WTC11 (cell line): Measurements from ENCODE around the gene SYTL1. TPM values are rescaled to one million over a fixed set of nuclear protein-coding genes. Genes with fewer than 3 reads are reported as not detected.
A peak's percentile ranks its signal among the peaks of the same experiment; 100 is the strongest.
"Not testable (repeated sequence)": the region's sequence is repeated elsewhere in the genome, so short reads cannot be mapped to it uniquely, and the experiment has no call there.

Experiments used
- ATAC-seq: fragments of 200-7000 bp; cut with Tn5 transposase; 2 replicates; pipeline ENCODE4 v1.10.0; 2021; ENCODE audit warnings: mild to moderate bottlenecking, moderate library complexity
- CTCF ChIA-PET: fragments of 300-600 bp; sonication (Branson Sonifier 250); formaldehyde crosslinking; loops from one replicate; lab custom pipeline; 2021; ENCODE audit warnings: antibody characterized with exemption; lab: Charles Lee
- POLR2A ChIA-PET: fragments of 350-600 bp; sonication (Branson Sonifier 250); formaldehyde crosslinking; loops from one replicate; lab custom pipeline; 2021; ENCODE audit warnings: antibody characterized with exemption; lab: Charles Lee
- DNase-seq: peaks from one replicate; pipeline ENCODE4 v3.0.0; 2021; ENCODE audit warnings: low spot score
- H3K27ac Mint-ChIP-seq: 2 replicates; pipeline ENCODE4 v1.8.0; 2021; ENCODE audit warnings: mixed read lengths
- H3K27me3 Mint-ChIP-seq: 2 replicates; pipeline ENCODE4 v1.8.0; 2021; ENCODE audit warnings: low read depth, mild to moderate bottlenecking, moderate library complexity, mixed read lengths
- H3K36me3 Mint-ChIP-seq: 2 replicates; pipeline ENCODE4 v1.8.0; 2021; ENCODE audit warnings: mixed read lengths
- H3K4me1 Mint-ChIP-seq: 2 replicates; pipeline ENCODE4 v1.8.0; 2022; ENCODE audit warnings: mixed read lengths
- H3K4me3 Mint-ChIP-seq: 2 replicates; pipeline ENCODE4 v1.8.0; 2021; ENCODE audit warnings: mild to moderate bottlenecking, moderate library complexity, mixed read lengths
- H3K9me3 Mint-ChIP-seq: 2 replicates; pipeline ENCODE4 v1.8.0; 2021; ENCODE audit warnings: mixed read lengths
- CTCF ChIP-seq: fragments of 200-600 bp; IDR thresholded peaks from 2 replicates; pipeline ENCODE4 v1.8.0; 2022; ENCODE audit warnings: antibody characterized with exemption
- EMX1 ChIP-seq: fragments of 250-450 bp; sonication (Bioruptor Pico); IDR thresholded peaks from 2 replicates; pipeline ENCODE4 v1.8.0; 2021; ENCODE audit warnings: mild to moderate bottlenecking
- ETV6 ChIP-seq: sonication (generic); formaldehyde crosslinking; IDR thresholded peaks from 2 replicates; pipeline ENCODE4 v1.8.1; 2022; ENCODE audit warnings: mild to moderate bottlenecking, missing genetic modification reagents
- FOXP1 ChIP-seq: sonication (generic); formaldehyde crosslinking; IDR thresholded peaks from 2 replicates; pipeline ENCODE4 v1.8.0; 2022; ENCODE audit warnings: missing genetic modification reagents, mild to moderate bottlenecking, moderate library complexity, borderline replicate concordance
- GABPB1 ChIP-seq: sonication (generic); formaldehyde crosslinking; IDR thresholded peaks from 2 replicates; pipeline ENCODE4 v1.8.1; 2023; ENCODE audit warnings: mild to moderate bottlenecking, missing genetic modification reagents
- NFE2L1 ChIP-seq: sonication (generic); formaldehyde crosslinking; IDR thresholded peaks from 2 replicates; pipeline ENCODE4 v1.8.1; 2023; ENCODE audit warnings: missing genetic modification reagents
- NR1H2 ChIP-seq: sonication (generic); formaldehyde crosslinking; IDR thresholded peaks from 2 replicates; pipeline ENCODE4 v1.9.0; 2021; ENCODE audit warnings: mild to moderate bottlenecking, moderate library complexity, missing genetic modification reagents
- SP1 ChIP-seq: sonication (generic); formaldehyde crosslinking; conservative IDR thresholded peaks from 2 replicates; pipeline ENCODE4 v1.8.1; 2022; ENCODE audit warnings: missing genetic modification reagents
- TEAD1 ChIP-seq: sonication (generic); formaldehyde crosslinking; IDR thresholded peaks from 2 replicates; pipeline ENCODE4 v1.8.0; 2022; ENCODE audit warnings: mild to moderate bottlenecking, missing genetic modification reagents
- ZMAT4 ChIP-seq: fragments of 250-450 bp; sonication (Bioruptor Pico); IDR thresholded peaks from 2 replicates; pipeline ENCODE4 v1.9.0; 2021; ENCODE audit warnings: mild to moderate bottlenecking
- ZNF121 ChIP-seq: sonication (generic); formaldehyde crosslinking; IDR thresholded peaks from 2 replicates; pipeline ENCODE4 v1.8.0; 2023; ENCODE audit warnings: missing genetic modification reagents
- ZNF219 ChIP-seq: sonication (generic); formaldehyde crosslinking; IDR thresholded peaks from 2 replicates; pipeline ENCODE4 v1.8.0; 2023; ENCODE audit warnings: missing genetic modification reagents, mild to moderate bottlenecking, borderline replicate concordance
- ZNF317 ChIP-seq: sonication (generic); formaldehyde crosslinking; IDR thresholded peaks from 2 replicates; pipeline ENCODE4 v1.8.1; 2023; ENCODE audit warnings: low read depth, mild to moderate bottlenecking, moderate library complexity, missing genetic modification reagents, borderline replicate concordance
- ZNF416 ChIP-seq: fragments of 250-450 bp; sonication (Bioruptor Pico); IDR thresholded peaks from 2 replicates; pipeline ENCODE4 v1.9.0; 2021; ENCODE audit warnings: mild to moderate bottlenecking, inconsistent platforms
- total RNA-seq: library from RNA; stranded (reverse); gene quantifications from 3 replicates; pipeline ENCODE4 v1.2.3, GENCODE V29; 2021
- TF ChIP-seq, protein P1 (sequence below): sonication (generic); formaldehyde crosslinking; IDR thresholded peaks from 2 replicates; pipeline ENCODE4 v1.8.1; 2023; ENCODE audit warnings: mild to moderate bottlenecking, missing genetic modification reagents, moderate library complexity

The SYTL1 gene
- total RNA-seq, 1 experiment from 2014 or later: 18.0 TPM

DNA sequence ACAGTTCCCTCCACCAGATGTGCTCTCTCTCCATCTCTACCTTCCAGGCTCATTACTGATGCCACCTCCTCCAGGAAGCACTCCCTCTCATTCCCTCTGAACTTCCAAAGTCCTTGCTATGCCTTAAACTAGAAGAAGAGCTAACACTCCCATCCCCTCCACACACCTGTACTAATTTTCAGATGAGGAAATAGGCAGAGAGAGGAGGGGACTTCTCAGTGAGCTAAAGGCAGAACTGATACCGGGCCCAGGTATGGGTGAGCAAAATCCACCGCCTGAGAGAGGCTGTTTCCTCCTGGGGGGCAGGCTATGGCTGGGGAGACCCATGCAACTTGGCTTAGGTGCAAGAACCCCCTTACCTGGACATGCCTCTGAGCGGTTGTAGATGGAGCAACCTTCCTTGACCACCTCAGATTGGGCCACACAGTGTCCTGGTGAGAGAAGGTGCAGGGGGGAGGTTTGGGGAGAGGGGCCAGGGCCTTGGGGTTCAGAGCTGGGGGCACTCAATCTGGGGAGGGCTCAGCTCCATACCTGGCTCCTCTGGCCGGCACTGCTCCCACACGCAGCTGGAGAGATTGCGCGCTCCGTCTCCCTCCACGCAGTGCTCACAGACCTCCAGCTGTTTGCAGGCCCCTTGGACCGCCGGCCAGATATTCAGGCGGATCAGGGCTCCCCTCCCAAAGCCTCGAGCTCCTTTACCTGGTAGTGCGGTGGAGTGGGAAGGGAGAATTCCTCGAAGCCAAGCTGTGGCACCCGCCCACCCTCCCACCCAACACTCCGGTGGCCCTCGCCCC lies 40.3 kb downstream of the SYTL1 start (continued):
- TF ChIP-seq NFE2L1 (CRISPR knock-in tag) (no peak), FOXP1 (CRISPR knock-in tag) (no peak), GABPB1 (CRISPR knock-in tag) (no peak)

DNA sequence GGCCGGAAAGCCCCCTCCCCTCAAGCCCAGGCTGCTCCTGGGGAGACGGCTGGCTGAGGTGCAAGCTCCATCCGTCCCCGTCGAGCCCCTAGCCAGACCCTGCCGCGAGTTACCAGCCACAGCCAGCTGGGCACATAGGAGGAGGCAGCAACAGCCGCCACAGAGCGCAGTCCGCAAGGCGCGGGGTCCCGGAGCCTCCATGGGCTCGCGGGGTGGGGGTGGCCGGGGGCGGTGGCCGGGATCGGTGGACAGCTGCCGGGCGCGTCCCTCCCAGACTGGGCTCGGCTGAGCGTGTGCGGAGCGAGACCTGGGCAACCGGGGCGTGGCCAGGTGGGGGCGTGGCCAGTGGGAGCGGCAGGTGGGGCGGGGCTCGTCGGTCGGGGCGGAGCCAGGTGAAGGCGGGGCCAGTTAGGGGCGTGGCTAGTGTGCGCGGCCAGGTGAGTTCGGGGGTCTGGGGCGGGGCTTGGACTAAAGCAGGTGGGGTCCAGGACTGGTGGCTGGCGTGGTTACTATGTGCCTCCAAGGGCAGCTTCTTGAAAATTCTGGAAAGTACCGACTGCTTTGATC lies 41.3 kb downstream of the SYTL1 start, which contains the start of gene CD164L2:
Gene CD164L2, minus strand, starts transcription at position 295 of the 567 bp plus-strand sequence. Its CDS starts 94 bp downstream, at position 201.
- Mint-ChIP-seq H3K4me3 (peak within 1 kb of the TSS; percentile 67), H3K27me3 (peaks cover 31% of the 10 kb centered on the region), H3K4me1 (peaks cover 4% of the 10 kb centered on the region; the same call in 1 of the 2 replicates), H3K36me3 (no peaks in the 10 kb centered on the region), H3K9me3 (no peaks in the 10 kb centered on the region), H3K27ac (no peak within 1 kb of the TSS)
- ATAC-seq (peak; percentile 95), DNase-seq (peak; percentile 93)
- CTCF ChIA-PET: interaction anchor here (0.6 to 13.1 kb wide), 26 partner anchors 8 to 337 kb away, joined by 3 to 260 read pairs (median 6); partner anchors contain the start of genes FCN3, GPR3 and MAP3K6
- TF ChIP-seq SP1 (peak; percentile 82), EMX1 (CRISPR knock-in tag) (no peak)
- POLR2A ChIA-PET: interaction anchor here (0.7 to 2.7 kb wide), 7 partner anchors 8 to 192 kb away, joined by 3 to 13 read pairs (median 4); partner anchors contain the start of genes FCN3 and MAP3K6

DNA sequence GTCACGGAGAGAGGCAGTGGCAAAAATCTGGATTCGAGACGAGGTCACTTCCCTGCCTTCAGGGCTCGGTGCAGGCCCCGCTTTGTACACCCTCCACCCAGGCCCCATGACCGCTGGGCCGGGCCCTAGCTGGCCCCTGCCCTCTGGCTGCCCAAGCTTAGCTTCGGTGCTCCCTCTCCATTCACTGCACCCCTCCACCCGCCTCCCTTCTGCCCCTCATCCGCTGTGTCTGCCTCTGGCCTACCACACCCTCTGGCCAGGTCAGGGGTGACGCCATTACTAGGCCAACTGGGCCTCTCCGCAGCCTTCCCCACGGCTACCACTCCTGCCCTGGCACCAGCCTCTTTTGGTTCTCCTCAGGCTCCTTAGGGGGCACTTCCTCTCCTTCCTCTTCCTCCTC lies 41.8 kb downstream of the SYTL1 start:
- Mint-ChIP-seq H3K27me3 (peaks cover 31% of the 10 kb centered on the region), H3K4me1 (peaks cover 6% of the 10 kb centered on the region), H3K36me3 (no peaks in the 10 kb centered on the region), H3K4me3 (peak overlapping the region; percentile 53), H3K9me3 (no peaks in the 10 kb centered on the region), H3K27ac (no peak overlapping the region)
- ChIA-PET CTCF (interaction anchor here (1.0 to 13.1 kb wide), 11 partner anchors 10 to 279 kb away, joined by 3 to 260 read pairs (median 10); no protein-coding TSS in a partner anchor), POLR2A (interaction anchor here (1.0 to 2.7 kb wide), 2 partner anchors 18 to 191 kb away, joined by 4 to 13 read pairs; partner anchors contain the start of gene MAP3K6)
- TF ChIP-seq ZNF219 (CRISPR knock-in tag) (no peak), ETV6 (no peak), ZNF317 (CRISPR knock-in tag) (no peak), ZMAT4 (no peak), NR1H2 (no peak), ZNF416 (CRISPR knock-in tag) (no peak), TEAD1 (CRISPR knock-in tag) (no peak)
- TF ChIP-seq, protein P1, sequence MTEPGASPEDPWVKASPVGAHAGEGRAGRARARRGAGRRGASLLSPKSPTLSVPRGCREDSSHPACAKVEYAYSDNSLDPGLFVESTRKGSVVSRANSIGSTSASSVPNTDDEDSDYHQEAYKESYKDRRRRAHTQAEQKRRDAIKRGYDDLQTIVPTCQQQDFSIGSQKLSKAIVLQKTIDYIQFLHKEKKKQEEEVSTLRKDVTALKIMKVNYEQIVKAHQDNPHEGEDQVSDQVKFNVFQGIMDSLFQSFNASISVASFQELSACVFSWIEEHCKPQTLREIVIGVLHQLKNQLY (CRISPR knock-in tag): no peak
- DNase-seq: no peak
- ATAC-seq: no peak

GRCh38 chr1:27384797-27385196 lies 43.0 kb downstream of the SYTL1 start:
- ChIA-PET CTCF (interaction anchor here (0.9 to 13.1 kb wide), 8 partner anchors 9 to 86 kb away, joined by 5 to 260 read pairs (median 24); partner anchors contain the start of gene MAP3K6), POLR2A (interaction anchor here (2.7 kb wide), 1 partner anchor 19 kb away, joined by 13 read pairs; the partner anchor contains the start of gene MAP3K6)
- not testable (repeated sequence) for H3K4me3 Mint-ChIP-seq, H3K27ac Mint-ChIP-seq, H3K36me3 Mint-ChIP-seq, DNase-seq, H3K4me1 Mint-ChIP-seq, H3K9me3 Mint-ChIP-seq, ATAC-seq
- H3K27me3 Mint-ChIP-seq: peaks cover 34% of the 10 kb centered on the region

- H3K27ac Mint-ChIP-seq: no peak overlapping the region
- no peaks in the 10 kb centered on the region for H3K9me3 Mint-ChIP-seq
- TF ChIP-seq CTCF: peak; percentile 96
- TF ChIP-seq ZNF121 (CRISPR knock-in tag): no peak
- TF ChIP-seq, all 79 proteins: peak for 1
- Mint-ChIP-seq H3K27me3 (peaks cover 13% of the 10 kb centered on the region; the same call in 1 of the 2 replicates), H3K36me3 (no peaks in the 10 kb centered on the region), H3K4me1 (peaks cover 18% of the 10 kb centered on the region), H3K4me3 (no peak overlapping the region)
- ATAC-seq (peak; percentile 25), DNase-seq (peak; percentile 91)
- POLR2A ChIA-PET: no interaction called here
- CTCF ChIA-PET: interaction anchor here (0.6 to 13.1 kb wide), 14 partner anchors 9 to 286 kb away, joined by 3 to 260 read pairs (median 5); partner anchors contain the start of gene MAP3K6
Measured at GRCh38 chr1:27388337-27389005, 46.6 kb downstream of the SYTL1 start.
